ENCODE measurements around the gene CCDC71. TPM values are rescaled to one million over a fixed set of nuclear protein-coding genes. Genes with fewer than 3 reads are reported as not detected.

The CCDC71 gene
- polyA plus RNA-seq, 3 donors, result 1.0 to 11.2 (median 1.2) TPM

- Histone ChIP-seq H3K27me3 (ENCODE audit: control insufficient read depth in 2 of 2, insufficient read depth in 2 of 2, low read length in 2 of 2) (no peaks in the 10 kb centered on the region), H3K4me3 (replicated peaks in 1 of 3; ENCODE audit: low read depth in 2 of 3, low read length in 3 of 3) (no peak overlapping the region), H3K79me2 (ENCODE audit: insufficient read depth, low read length) (peaks cover 22% of the 10 kb centered on the region), H3K4me1 (ENCODE audit: control insufficient read depth in 1 of 2, insufficient read depth in 2 of 2, low read length in 2 of 2) (peaks cover 16 to 23% of the 10 kb centered on the region in 2 donors), H3K4me2 (replicated peaks; ENCODE audit: extremely low read depth, low read length, poor library complexity, severe bottlenecking) (no peak overlapping the region), H3K9ac (ENCODE audit: insufficient read depth, low read length, poor library complexity, severe bottlenecking) (no peak overlapping the region), H2AFZ (ENCODE audit: insufficient read depth, low read depth, low read length, poor library complexity, severe bottlenecking) (no peak overlapping the region), H3K27ac (ENCODE audit: low read depth in 1 of 2, low read length in 2 of 2) (no peak overlapping the region), H4K20me1 (ENCODE audit: insufficient read depth, low read length) (peaks cover 3% of the 10 kb centered on the region), H3K36me3 (replicated peaks in 1 of 2; ENCODE audit: control insufficient read depth in 1 of 2, insufficient read depth in 2 of 2, low read length in 2 of 2) (peaks cover 17 to 19% of the 10 kb centered on the region in 2 donors), H3K9me3 (replicated peaks in 1 of 2; ENCODE audit: control insufficient read depth in 1 of 2, insufficient read depth in 1 of 2, low read length in 2 of 2) (no peaks in the 10 kb centered on the region)
- DNase-seq, result no peak
- intact Hi-C loops (cut with micrococcal nuclease), result no loop called here
- WGBS (ENCODE audit: insufficient coverage), result 89% methylated on average over 7 of the region's 7 CpGs
- Mint-ChIP-seq H3K9me3 (peaks cover 0 to 2% (median 0%) of the 10 kb centered on the region in 7 donors), H3K27me3 (ENCODE audit: low read depth in 3 of 3) (no peaks in the 10 kb centered on the region), H3K4me3 (peak overlapping the region in 1 of 2 donors; percentile 0), H3K27ac (peak overlapping the region in 1 of 7 donors; percentile 6), H3K36me3 (peaks cover 13 to 17% of the 10 kb centered on the region in 2 donors), H3K4me1 (peaks cover 11% of the 10 kb centered on the region)
- TF ChIP-seq, protein P1, sequence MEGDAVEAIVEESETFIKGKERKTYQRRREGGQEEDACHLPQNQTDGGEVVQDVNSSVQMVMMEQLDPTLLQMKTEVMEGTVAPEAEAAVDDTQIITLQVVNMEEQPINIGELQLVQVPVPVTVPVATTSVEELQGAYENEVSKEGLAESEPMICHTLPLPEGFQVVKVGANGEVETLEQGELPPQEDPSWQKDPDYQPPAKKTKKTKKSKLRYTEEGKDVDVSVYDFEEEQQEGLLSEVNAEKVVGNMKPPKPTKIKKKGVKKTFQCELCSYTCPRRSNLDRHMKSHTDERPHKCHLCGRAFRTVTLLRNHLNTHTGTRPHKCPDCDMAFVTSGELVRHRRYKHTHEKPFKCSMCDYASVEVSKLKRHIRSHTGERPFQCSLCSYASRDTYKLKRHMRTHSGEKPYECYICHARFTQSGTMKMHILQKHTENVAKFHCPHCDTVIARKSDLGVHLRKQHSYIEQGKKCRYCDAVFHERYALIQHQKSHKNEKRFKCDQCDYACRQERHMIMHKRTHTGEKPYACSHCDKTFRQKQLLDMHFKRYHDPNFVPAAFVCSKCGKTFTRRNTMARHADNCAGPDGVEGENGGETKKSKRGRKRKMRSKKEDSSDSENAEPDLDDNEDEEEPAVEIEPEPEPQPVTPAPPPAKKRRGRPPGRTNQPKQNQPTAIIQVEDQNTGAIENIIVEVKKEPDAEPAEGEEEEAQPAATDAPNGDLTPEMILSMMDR (IDR thresholded peaks at IDR 0.05), result no peak
These were observed 43.7 kb downstream of the CCDC71 start for GRCh38 chr3:49122451-49122850.

DNA sequence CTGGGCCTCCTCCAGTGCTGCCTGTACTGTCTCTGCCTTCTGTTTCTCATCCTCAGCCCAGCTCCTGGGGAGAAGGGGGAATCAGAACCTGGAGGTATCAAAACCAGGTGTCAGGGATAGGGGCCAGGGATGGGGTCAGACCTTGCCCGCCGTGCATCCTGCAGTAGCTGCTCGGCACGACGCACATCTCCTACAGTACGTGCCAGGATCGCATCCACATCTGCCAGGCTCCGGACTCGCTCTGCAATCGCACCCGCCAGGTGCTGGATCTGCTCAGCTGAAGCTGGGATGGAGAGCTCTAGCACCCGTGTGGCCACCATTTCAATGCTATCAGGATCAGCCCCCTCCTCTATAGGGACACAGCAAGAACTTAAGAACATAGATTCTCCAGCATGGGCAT is 44.1 kb downstream of the CCDC71 start:
- Histone ChIP-seq H3K27me3 (ENCODE audit: control insufficient read depth in 2 of 2, insufficient read depth in 2 of 2, low read length in 2 of 2) (no peaks in the 10 kb centered on the region), H3K4me3 (replicated peaks in 1 of 3; ENCODE audit: low read depth in 2 of 3, low read length in 3 of 3) (no peak overlapping the region), H3K4me2 (replicated peaks; ENCODE audit: extremely low read depth, low read length, poor library complexity, severe bottlenecking) (no peak overlapping the region), H3K27ac (ENCODE audit: low read depth in 1 of 2, low read length in 2 of 2) (peak overlapping the region in 1 of 2 donors; percentile 95), H3K36me3 (replicated peaks in 1 of 2; ENCODE audit: control insufficient read depth in 1 of 2, insufficient read depth in 2 of 2, low read length in 2 of 2) (peaks cover 21 to 24% of the 10 kb centered on the region in 2 donors), H3K9me3 (replicated peaks in 1 of 2; ENCODE audit: control insufficient read depth in 1 of 2, insufficient read depth in 1 of 2, low read length in 2 of 2) (no peaks in the 10 kb centered on the region), H3K4me1 (ENCODE audit: control insufficient read depth in 1 of 2, insufficient read depth in 2 of 2, low read length in 2 of 2) (peaks cover 16 to 23% of the 10 kb centered on the region in 2 donors), H4K20me1 (ENCODE audit: insufficient read depth, low read length) (peaks cover 7% of the 10 kb centered on the region), H3K9ac (ENCODE audit: insufficient read depth, low read length, poor library complexity, severe bottlenecking) (no peak overlapping the region), H3K79me2 (ENCODE audit: insufficient read depth, low read length) (peaks cover 26% of the 10 kb centered on the region), H2AFZ (ENCODE audit: insufficient read depth, low read depth, low read length, poor library complexity, severe bottlenecking) (no peak overlapping the region)
- 98% methylated on average over 11 of the region's 12 CpGs for WGBS (ENCODE audit: insufficient coverage)
- peak overlapping the region in 6 of 7 donors; percentile 5 to 92 (median 86) for H3K27ac Mint-ChIP-seq
- H3K27me3 Mint-ChIP-seq (ENCODE audit: low read depth in 3 of 3), result no peaks in the 10 kb centered on the region
- intact Hi-C loops (cut with micrococcal nuclease), result no loop called here
- no peak overlapping the region for H3K4me3 Mint-ChIP-seq
- peaks cover 0 to 2% (median 0%) of the 10 kb centered on the region in 7 donors for H3K9me3 Mint-ChIP-seq
- DNase-seq, result no peak
- H3K36me3 Mint-ChIP-seq, result peaks cover 15 to 20% of the 10 kb centered on the region in 2 donors
- H3K4me1 Mint-ChIP-seq, result peaks cover 11% of the 10 kb centered on the region
- TF ChIP-seq, protein P1 (IDR thresholded peaks at IDR 0.05), result no peak

Data from CD14-positive monocyte (primary cell).